ENCODE data around the gene COPS4. TPM values are rescaled to one million over a fixed set of nuclear protein-coding genes. Genes with fewer than 3 reads are reported as not detected.
"Not testable (repeated sequence)": the region's sequence is repeated elsewhere in the genome, so short reads cannot be mapped to it uniquely, and the experiment has no call there.

The COPS4 gene
- total and polyA plus RNA-seq, 3 donors from 2014 or later, result 73.2 to 100 (median 87.6) TPM

- intact Hi-C loops (cut with DNase I; ENCODE audit: low total_unique reads), result no loop called here
- 69 to 70% methylated on average over 4 of the region's 4 CpGs for WGBS, 2 donors
Observed at GRCh38 chr4:82994834-82995233, 40.1 kb upstream of the COPS4 start.

GRCh38 chr4:82998898-82999297 is 36.1 kb upstream of the COPS4 start:
- Histone ChIP-seq H3K36me3 (ENCODE audit: low read depth, missing control alignments) (no peaks in the 10 kb centered on the region), H3K4me1 (no peaks in the 10 kb centered on the region), H3K4me3 (no peak overlapping the region), H3K27ac (no peak overlapping the region), H3K9me3 (no peaks in the 10 kb centered on the region), H3K27me3 (no peaks in the 10 kb centered on the region)
- DNase-seq, result no peak
- no peak for TF ChIP-seq POLR2A (IDR thresholded peaks at IDR 0.05)
- TF ChIP-seq CTCF (IDR thresholded peaks at IDR 0.05), result no peak
- intact Hi-C loops (cut with DNase I; ENCODE audit: low total_unique reads), result no loop called here

More at GRCh38 chr4:82994834-82995233, 40.1 kb upstream of the COPS4 start:
- TF ChIP-seq POLR2A (IDR thresholded peaks at IDR 0.05) (no peak), CTCF (IDR thresholded peaks at IDR 0.05) (no peak)
- Histone ChIP-seq H3K4me3 (no peak overlapping the region), H3K9me3 (no peaks in the 10 kb centered on the region), H3K27ac (no peak overlapping the region), H3K27me3 (no peaks in the 10 kb centered on the region), H3K4me1 (no peaks in the 10 kb centered on the region), H3K36me3 (ENCODE audit: low read depth, missing control alignments) (no peaks in the 10 kb centered on the region)
- no peak for DNase-seq

- Histone ChIP-seq H3K9me3 (no peaks in the 10 kb centered on the region), H3K27me3 (no peaks in the 10 kb centered on the region), H3K36me3 (ENCODE audit: low read depth, missing control alignments) (no peaks in the 10 kb centered on the region), H3K4me1 (no peaks in the 10 kb centered on the region), H3K4me3 (no peak overlapping the region), H3K27ac (no peak overlapping the region)
- 86 to 89% methylated on average over 3 of the region's 3 CpGs for WGBS, 2 donors
- intact Hi-C loops (cut with DNase I; ENCODE audit: low total_unique reads), result no loop called here
- DNase-seq, result no peak
- TF ChIP-seq CTCF (IDR thresholded peaks at IDR 0.05), result no peak
- no peak for TF ChIP-seq POLR2A (IDR thresholded peaks at IDR 0.05)
Observed at GRCh38 chr4:83002329-83002728, 32.7 kb upstream of the COPS4 start.

GRCh38 chr4:83003044-83003791 is 31.8 kb upstream of the COPS4 start:
- DNase-seq; H3K9me3 ChIP-seq; intact Hi-C loops (cut with DNase I; ENCODE audit: low total_unique reads); H3K4me1 ChIP-seq; H3K36me3 ChIP-seq (ENCODE audit: low read depth, missing control alignments); H3K4me3 ChIP-seq; H3K27me3 ChIP-seq; H3K27ac ChIP-seq: not testable (repeated sequence)
- 87 to 91% methylated on average over 14 of the region's 14 CpGs for WGBS, 2 donors

- H3K9me3 ChIP-seq, result no peaks in the 10 kb centered on the region
- TF ChIP-seq POLR2A (IDR thresholded peaks at IDR 0.05) (no peak), CTCF (IDR thresholded peaks at IDR 0.05) (no peak)
- DNase-seq, result no peak
- H3K27me3 ChIP-seq, result no peaks in the 10 kb centered on the region
- H3K4me1 ChIP-seq, result peaks cover 17% of the 10 kb centered on the region
- no peaks in the 10 kb centered on the region for H3K36me3 ChIP-seq (ENCODE audit: low read depth, missing control alignments)
- H3K4me3 ChIP-seq, result peak overlapping the region in 1 of 2 donors; percentile 90
- 51 to 57% methylated on average over 3 of the region's 3 CpGs for WGBS, 2 donors
- H3K27ac ChIP-seq, result no peak overlapping the region
- intact Hi-C loops (cut with DNase I; ENCODE audit: low total_unique reads), result no loop called here
Observed at GRCh38 chr4:83009529-83009928, 25.5 kb upstream of the COPS4 start.
